ENCODE measurements around the gene ASB16.
A peak's percentile ranks its signal among the peaks of the same experiment; 100 is the strongest.

ASB16 gene

GRCh38 chr17:44183024-44183423 lies 12.5 kb downstream of the ASB16 start:
- no peaks in the 10 kb centered on the region for H3K27me3 ChIP-seq (replicated peaks; ENCODE audit: insufficient read depth, low read length)
- peaks cover 29% of the 10 kb centered on the region for H3F3A ChIP-seq (ENCODE audit: insufficient read depth, low read length)
- no peak overlapping the region for H3K4me2 ChIP-seq (ENCODE audit: low read depth, low read length)
- H4K20me1 ChIP-seq (ENCODE audit: insufficient read depth, low read length): no peaks in the 10 kb centered on the region
- peaks cover 4% of the 10 kb centered on the region; the same call in 1 of the 2 replicates for H3K36me3 ChIP-seq (replicated peaks; ENCODE audit: insufficient read depth, low read length)
- H3K27ac ChIP-seq (ENCODE audit: low read length): no peak overlapping the region
- peaks cover 17% of the 10 kb centered on the region; the same call in 1 of the 2 replicates for H3K4me1 ChIP-seq (ENCODE audit: low read length)
- TF ChIP-seq CTCF (IDR thresholded peaks at IDR 0.05; ENCODE audit: low read length): no peak
- TF ChIP-seq EZH2 (optimal IDR thresholded peaks at IDR 0.05; ENCODE audit: low read depth, low read length): no peak
- TF ChIP-seq EZH2phosphoT487 (IDR thresholded peaks at IDR 0.05; ENCODE audit: low read length): no peak
- no peak overlapping the region for H2AFZ ChIP-seq (ENCODE audit: low read length)
- DNase-seq: no peak
- H3K79me2 ChIP-seq (ENCODE audit: low read length): peaks cover 60% of the 10 kb centered on the region
- H3K9me2 ChIP-seq (replicated peaks; ENCODE audit: insufficient read depth, low read length): no peaks in the 10 kb centered on the region
- no peaks in the 10 kb centered on the region for H3K9me3 ChIP-seq (replicated peaks; ENCODE audit: insufficient read depth, low read length)
- no peak overlapping the region for H3K4me3 ChIP-seq (ENCODE audit: low read length)
- no peak overlapping the region for H3K9ac ChIP-seq (ENCODE audit: low read length)

- no peak for DNase-seq
- TF ChIP-seq EZH2phosphoT487 (IDR thresholded peaks at IDR 0.05; ENCODE audit: low read length) (no peak), CTCF (IDR thresholded peaks at IDR 0.05; ENCODE audit: low read length) (no peak), EZH2 (optimal IDR thresholded peaks at IDR 0.05; ENCODE audit: low read depth, low read length) (no peak)
- peaks cover 29% of the 10 kb centered on the region for H3F3A ChIP-seq (ENCODE audit: insufficient read depth, low read length)
- peaks cover 4% of the 10 kb centered on the region; the same call in 1 of the 2 replicates for H3K36me3 ChIP-seq (replicated peaks; ENCODE audit: insufficient read depth, low read length)
- no peaks in the 10 kb centered on the region for H3K9me3 ChIP-seq (replicated peaks; ENCODE audit: insufficient read depth, low read length)
- no peak overlapping the region for H2AFZ ChIP-seq (ENCODE audit: low read length)
- peaks cover 70% of the 10 kb centered on the region for H3K79me2 ChIP-seq (ENCODE audit: low read length)
- H3K4me1 ChIP-seq (ENCODE audit: low read length): peaks cover 21% of the 10 kb centered on the region; the same call in 1 of the 2 replicates
- H3K9me2 ChIP-seq (replicated peaks; ENCODE audit: insufficient read depth, low read length): no peaks in the 10 kb centered on the region
- H3K27me3 ChIP-seq (replicated peaks; ENCODE audit: insufficient read depth, low read length): no peaks in the 10 kb centered on the region
- H3K4me2 ChIP-seq (ENCODE audit: low read depth, low read length): peak overlapping the region; percentile 90
- H3K27ac ChIP-seq (ENCODE audit: low read length): peak overlapping the region; percentile 91; the same call in 1 of the 2 replicates
- H3K9ac ChIP-seq (ENCODE audit: low read length): peak overlapping the region; percentile 92; the same call in 1 of the 2 replicates
- no peaks in the 10 kb centered on the region for H4K20me1 ChIP-seq (ENCODE audit: insufficient read depth, low read length)
- H3K4me3 ChIP-seq (ENCODE audit: low read length): peak overlapping the region; percentile 91
Observed at GRCh38 chr17:44184212-44184810, 13.8 kb downstream of the ASB16 start.

- H3K4me2 ChIP-seq (ENCODE audit: low read depth, low read length): peak within 1 kb of the TSS; percentile 90
- H3F3A ChIP-seq (ENCODE audit: insufficient read depth, low read length): peaks cover 34% of the 10 kb centered on the region
- H3K27ac ChIP-seq (ENCODE audit: low read length): peak within 1 kb of the TSS; percentile 91
- H3K9me3 ChIP-seq (replicated peaks; ENCODE audit: insufficient read depth, low read length): no peaks in the 10 kb centered on the region
- peaks cover 70% of the 10 kb centered on the region for H3K79me2 ChIP-seq (ENCODE audit: low read length)
- no peaks in the 10 kb centered on the region for H3K9me2 ChIP-seq (replicated peaks; ENCODE audit: insufficient read depth, low read length)
- DNase-seq: peak; percentile 99
- H3K36me3 ChIP-seq (replicated peaks; ENCODE audit: insufficient read depth, low read length): peaks cover 4% of the 10 kb centered on the region; the same call in 1 of the 2 replicates
- peak within 1 kb of the TSS; percentile 77 for H2AFZ ChIP-seq (ENCODE audit: low read length)
- H4K20me1 ChIP-seq (ENCODE audit: insufficient read depth, low read length): no peaks in the 10 kb centered on the region
- TF ChIP-seq CTCF (IDR thresholded peaks at IDR 0.05; ENCODE audit: low read length) (no peak), EZH2 (optimal IDR thresholded peaks at IDR 0.05; ENCODE audit: low read depth, low read length) (no peak)
- no peaks in the 10 kb centered on the region for H3K27me3 ChIP-seq (replicated peaks; ENCODE audit: insufficient read depth, low read length)
- peaks cover 21% of the 10 kb centered on the region; the same call in 1 of the 2 replicates for H3K4me1 ChIP-seq (ENCODE audit: low read length)
- peak within 1 kb of the TSS; percentile 94 for H3K4me3 ChIP-seq (ENCODE audit: low read length)
- peak within 1 kb of the TSS; percentile 92 for H3K9ac ChIP-seq (ENCODE audit: low read length)
Observed at GRCh38 chr17:44186307-44187130, 16.0 kb downstream of the ASB16 start, which contains the start of gene TMUB2. TSS of gene TMUB2 (plus strand) at chr17:44186972. CDS start at chr17:44187709, 737 bp downstream.
